22Rv1 (cell line): ENCODE measurements around the gene NELL1.

Experiments
- H3K27ac ChIP-seq: fragments of 450-650 bp; 2 replicates; pipeline ENCODE4 v1.5.1; 2017
- ZFX ChIP-seq: fragments of 450-650 bp; IDR thresholded peaks from 2 replicates; pipeline ENCODE4 v1.6.1; 2017; ENCODE audit warnings: antibody characterized with exemption, borderline replicate concordance
- TF ChIP-seq, protein P1 (sequence below): fragments of 450-650 bp; IDR thresholded peaks from 2 replicates; pipeline ENCODE4 v1.5.1; 2017; ENCODE audit warnings: mild to moderate bottlenecking

Gene NELL1

DNA sequence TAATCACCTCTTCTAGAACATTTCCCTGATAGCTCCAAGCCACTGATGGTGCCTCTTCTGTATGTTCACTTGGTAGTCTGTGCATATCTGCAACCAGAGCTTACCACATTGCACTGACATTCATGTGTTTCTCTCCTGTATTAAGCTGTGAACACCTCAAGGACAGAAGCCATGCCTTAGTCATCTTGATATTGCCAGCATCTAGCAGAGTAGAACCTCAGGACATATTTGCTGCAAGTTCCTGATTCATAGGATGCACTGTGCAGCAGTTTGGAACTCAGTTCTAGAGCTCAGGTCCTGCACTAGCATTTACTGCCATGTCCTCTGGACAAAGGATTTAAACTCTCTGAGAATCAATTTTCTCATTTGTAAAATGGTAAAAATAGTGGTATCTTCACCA, 801.1 kb downstream of the NELL1 start:
- TF ChIP-seq, protein P1, sequence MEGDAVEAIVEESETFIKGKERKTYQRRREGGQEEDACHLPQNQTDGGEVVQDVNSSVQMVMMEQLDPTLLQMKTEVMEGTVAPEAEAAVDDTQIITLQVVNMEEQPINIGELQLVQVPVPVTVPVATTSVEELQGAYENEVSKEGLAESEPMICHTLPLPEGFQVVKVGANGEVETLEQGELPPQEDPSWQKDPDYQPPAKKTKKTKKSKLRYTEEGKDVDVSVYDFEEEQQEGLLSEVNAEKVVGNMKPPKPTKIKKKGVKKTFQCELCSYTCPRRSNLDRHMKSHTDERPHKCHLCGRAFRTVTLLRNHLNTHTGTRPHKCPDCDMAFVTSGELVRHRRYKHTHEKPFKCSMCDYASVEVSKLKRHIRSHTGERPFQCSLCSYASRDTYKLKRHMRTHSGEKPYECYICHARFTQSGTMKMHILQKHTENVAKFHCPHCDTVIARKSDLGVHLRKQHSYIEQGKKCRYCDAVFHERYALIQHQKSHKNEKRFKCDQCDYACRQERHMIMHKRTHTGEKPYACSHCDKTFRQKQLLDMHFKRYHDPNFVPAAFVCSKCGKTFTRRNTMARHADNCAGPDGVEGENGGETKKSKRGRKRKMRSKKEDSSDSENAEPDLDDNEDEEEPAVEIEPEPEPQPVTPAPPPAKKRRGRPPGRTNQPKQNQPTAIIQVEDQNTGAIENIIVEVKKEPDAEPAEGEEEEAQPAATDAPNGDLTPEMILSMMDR, result no peak
- no peak for TF ChIP-seq ZFX

GRCh38 chr11:21472261-21472660, 802.9 kb downstream of the NELL1 start:
- no peak for TF ChIP-seq ZFX
- TF ChIP-seq, protein P1, result no peak
- H3K27ac ChIP-seq, result no peak overlapping the region

More for the DNA sequence above, 801.1 kb downstream of the NELL1 start:
- no peak overlapping the region for H3K27ac ChIP-seq

GRCh38 chr11:21474529-21474928, 805.1 kb downstream of the NELL1 start:
- no peak for TF ChIP-seq ZFX
- TF ChIP-seq, protein P1, result no peak
- no peak overlapping the region for H3K27ac ChIP-seq

- TF ChIP-seq, protein P1, result no peak
- no peak for TF ChIP-seq ZFX
- H3K27ac ChIP-seq, result no peak overlapping the region
Observed at GRCh38 chr11:21475276-21475675, 805.9 kb downstream of the NELL1 start.

DNA sequence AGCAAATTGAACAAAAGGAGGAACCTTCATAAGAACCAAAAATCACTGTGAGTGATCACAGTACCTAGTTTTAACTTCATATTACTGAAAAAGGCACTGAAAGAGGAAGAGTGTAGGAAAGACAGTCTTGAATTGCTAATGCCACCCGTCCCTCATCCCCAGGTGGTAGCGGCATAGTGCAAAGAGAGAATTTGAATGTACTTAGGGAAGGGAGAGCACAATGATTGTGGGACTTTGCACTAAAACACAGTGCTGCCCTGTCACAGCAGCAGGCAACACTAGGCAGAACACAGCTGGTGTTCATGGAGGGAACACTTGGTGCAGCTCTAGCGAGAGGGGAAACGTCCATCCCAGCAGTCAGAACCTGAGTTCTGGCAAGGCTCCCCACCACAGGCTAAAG, 807.2 kb downstream of the NELL1 start:
- H3K27ac ChIP-seq, result no peak overlapping the region
- no peak for TF ChIP-seq ZFX
- TF ChIP-seq, protein P1, result no peak

GRCh38 chr11:21480240-21480639, 810.9 kb downstream of the NELL1 start:
- no peak for TF ChIP-seq ZFX
- TF ChIP-seq, protein P1, result no peak
- no peak overlapping the region for H3K27ac ChIP-seq

GRCh38 chr11:21481255-21481654, 811.9 kb downstream of the NELL1 start:
- TF ChIP-seq, protein P1, result no peak
- no peak for TF ChIP-seq ZFX
- no peak overlapping the region for H3K27ac ChIP-seq
